NCI-H2107 treated with DMSO at 0.1 percent for 48 hours (cell line): ENCODE measurements around the gene XPC.
"Not testable (repeated sequence)": the region's sequence is repeated elsewhere in the genome, so short reads cannot be mapped to it uniquely, and the experiment has no call there.

Source experiments
- DNase-seq: peaks from one replicate; lab custom pipeline; 2025; ENCODE audit not compliant: unreplicated experiment; lab: John Stamatoyannopoulos, UW

Gene XPC

DNA sequence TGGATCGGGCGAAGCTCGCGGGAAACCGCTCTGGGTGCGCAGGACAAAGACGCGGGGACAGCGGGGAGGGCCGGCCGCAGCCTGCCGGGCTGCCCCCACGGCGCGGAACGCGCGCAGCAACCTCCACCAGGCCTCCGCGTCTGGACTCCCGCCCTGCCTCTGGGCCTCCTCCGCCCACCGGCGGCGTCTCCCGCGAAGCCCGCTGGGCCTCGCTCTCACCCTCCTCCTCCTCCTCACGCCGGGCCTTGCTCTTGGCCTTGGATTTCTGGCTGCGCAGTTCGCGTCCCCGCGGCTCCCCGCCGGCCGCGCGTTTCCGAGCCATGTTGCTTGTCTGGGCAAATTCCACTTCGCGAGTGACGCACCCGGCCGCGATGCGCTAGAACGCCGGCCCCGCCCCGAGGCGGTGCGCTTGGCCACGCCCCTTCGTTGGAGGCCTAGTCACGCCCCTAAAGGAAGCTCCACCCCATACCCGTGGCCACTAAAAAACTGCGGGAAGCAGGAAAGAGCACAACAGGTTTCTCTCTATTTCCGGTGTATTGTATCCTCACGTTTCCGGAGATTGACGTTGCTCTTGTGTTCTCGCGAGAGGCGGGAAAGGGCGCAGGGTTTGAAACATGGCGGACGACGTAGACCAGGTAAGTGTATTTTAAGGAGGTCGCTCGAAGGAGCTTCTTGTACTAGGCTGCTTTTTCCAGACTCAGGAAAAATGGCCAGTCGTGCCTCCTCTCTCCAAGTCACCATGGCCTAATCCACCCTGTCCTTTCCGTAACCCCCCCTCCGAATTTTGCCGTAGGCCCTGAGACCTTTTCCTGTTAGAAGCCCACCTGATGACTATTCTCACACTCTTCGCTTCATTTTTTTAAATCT is at the start of gene XPC, which contains the start of gene LSM3:
Gene XPC, minus strand, starts transcription at position 355 of the 867 bp plus-strand sequence. Its CDS starts 33 bp downstream, at position 322.
Gene LSM3, plus strand, starts transcription at position 571 of the 867 bp plus-strand sequence. Its CDS starts 44 bp downstream, at position 615.
- peak; percentile 89 for DNase-seq

DNA sequence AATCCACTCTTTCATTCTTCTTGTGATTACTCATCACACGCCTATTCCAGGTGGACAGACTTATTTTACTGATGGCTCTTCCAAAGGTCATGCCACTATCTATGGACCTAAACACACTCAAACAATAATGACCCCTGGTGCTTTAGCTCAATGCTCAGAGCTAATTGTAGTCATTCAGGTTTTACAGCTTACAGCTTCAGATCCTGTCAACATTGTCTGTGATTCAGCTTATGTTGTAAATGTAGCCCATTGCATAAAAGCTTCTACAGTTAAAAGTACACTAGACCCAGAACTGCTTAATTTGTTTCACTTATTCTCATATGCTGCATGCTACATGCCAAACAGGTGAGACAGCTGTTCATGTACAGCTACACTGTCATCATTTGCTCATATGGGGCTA is 49.5 kb upstream of the XPC start:
- no peak for DNase-seq

DNA sequence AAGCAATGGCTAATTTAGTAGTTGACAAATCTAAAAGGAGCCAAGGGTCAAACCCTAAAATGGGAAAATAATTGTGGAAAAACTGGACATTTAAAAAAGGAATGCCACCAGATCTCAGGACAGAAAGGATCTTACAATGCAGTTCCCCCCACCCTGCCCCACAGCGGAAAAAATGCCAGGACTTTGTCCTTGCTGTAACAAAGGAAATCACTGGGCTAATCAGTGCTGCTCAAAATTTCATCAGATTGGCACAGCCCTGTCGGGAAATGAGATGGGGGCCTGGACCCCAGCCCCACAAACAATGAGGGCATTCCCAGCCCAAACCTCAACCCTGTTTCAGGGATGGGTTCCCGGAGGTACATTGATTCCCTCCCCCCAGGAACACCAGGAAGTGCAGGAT is 48.0 kb upstream of the XPC start:
- DNase-seq: not testable (repeated sequence)

DNA sequence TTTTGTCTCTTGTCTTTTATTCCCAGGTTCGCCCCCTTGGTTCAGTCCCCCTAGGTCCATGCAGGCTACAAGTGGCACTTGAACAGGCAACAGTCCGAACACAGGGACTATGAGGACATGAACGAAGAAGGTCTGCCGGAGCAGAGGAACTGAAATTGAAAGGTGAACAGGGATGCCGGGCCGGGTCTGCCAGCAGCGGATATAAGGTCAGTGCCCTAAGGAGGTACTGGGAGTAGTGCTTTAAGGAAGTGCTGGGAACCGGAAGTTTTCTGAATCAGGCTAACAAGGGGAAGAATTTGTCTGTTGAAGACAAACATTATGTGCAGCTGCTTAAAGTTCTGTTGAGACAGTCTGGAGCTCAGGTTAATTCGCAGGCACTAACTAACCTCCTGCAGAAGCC is 47.0 kb upstream of the XPC start:
- DNase-seq: no peak

DNA sequence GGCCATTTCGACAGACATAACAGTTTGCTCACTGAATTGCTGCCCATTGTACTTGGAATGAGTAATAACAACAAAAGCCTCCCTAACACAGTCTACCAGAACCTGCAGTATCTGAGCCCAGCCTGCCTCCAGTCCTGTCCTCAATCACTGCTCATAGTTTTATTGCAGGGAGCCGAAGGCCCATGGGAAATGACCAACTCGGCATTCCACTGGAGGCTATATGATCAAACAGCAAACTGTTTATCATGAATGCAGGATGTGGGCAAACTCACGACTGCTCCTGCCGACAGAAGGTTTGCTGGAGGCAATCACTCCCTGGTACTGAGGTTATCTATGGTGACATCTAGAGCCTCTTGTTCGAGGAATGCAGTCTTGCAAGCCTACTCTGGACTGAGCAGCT is 46.5 kb upstream of the XPC start:
- DNase-seq: no peak

DNA sequence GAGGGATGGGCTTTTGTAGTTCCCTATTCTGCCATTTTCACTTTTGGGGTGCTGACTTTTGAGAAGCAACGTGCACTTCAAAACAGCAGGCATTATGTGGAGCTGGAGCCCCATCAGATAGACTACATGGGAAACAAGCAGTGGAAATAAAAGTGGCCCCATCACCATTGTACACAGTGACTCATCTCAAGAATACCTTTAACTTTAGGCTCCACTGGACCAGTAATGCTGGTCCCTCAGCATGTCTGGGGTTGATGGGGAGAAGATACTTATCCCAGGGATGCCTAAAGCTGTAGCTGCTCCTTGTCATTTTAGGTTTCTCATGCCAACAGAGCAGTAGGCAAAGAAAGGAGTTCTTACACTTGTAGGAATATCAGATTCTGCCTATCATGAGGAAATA is 45.2 kb upstream of the XPC start:
- DNase-seq: no peak

DNA sequence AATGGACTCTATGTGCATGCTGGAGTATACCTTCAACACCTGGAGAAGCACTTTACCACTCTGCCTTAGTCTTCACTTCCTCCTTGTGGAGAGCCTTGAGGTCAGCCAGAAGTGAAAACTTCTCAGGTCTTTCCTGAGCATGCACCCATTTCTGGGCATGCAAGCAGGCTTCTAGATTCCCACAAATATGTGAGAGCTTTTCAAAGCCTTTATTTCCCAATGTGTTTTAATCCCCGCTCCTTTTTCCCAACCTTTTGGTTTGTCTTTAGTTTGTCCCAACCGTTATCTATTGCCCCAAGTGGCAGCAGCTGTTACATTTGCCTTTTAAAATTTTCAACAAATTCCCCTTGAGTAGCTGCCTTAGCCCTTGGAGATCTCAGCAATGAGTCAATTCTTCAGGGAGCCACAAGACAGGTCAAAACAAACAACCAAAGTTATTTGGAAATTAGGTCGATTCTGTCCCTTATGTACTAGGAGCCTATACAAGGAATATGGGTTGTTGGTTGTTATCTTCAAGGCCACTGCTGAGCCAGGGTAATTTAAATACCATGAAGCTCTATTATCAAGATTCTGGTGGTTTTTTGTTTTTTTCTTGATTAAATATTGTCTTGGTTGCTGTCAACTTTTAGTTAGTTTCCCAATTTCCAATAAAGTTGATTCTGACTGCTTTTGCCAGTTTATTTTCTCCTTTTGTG is 44.6 kb upstream of the XPC start:
- no peak for DNase-seq

DNA sequence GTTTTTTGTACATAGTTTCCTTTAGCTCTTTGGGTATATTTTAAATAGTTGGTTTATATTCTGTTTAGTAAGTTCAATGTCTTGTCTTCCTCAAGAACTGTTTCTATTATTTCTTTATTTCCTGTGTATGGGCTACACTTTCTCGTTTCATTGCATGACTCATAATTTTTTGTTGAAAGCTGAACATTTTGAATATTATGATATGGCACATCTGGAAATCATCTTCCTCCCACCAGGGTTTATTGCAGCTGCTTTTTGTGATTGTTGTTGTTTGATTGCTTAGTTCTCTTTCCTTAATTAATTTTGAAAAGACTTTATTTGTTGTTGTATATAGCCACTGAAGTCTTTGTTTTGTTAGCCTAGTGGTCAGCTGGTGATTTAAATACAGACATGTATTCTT is 44.1 kb upstream of the XPC start:
- no peak for DNase-seq

DNA sequence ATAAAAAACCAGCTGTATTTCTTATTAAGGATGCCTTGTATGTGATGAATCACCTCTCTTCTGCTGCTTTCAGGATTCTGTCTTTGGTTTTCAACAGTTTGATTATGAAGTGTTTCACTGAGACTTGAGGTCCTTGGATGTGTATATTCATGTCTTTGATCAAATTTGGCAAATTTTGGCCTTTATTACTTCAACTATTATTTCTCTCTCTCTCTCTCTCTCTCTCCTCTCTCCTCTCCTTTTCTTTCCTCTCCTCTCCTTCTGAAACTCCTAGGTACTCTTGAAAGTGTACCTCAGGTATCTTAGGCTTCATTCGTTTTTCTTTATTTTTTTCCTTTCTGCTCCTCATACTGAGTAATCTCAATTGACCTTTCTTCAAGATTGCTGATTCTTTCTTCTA is 43.5 kb upstream of the XPC start:
- DNase-seq: no peak

DNA sequence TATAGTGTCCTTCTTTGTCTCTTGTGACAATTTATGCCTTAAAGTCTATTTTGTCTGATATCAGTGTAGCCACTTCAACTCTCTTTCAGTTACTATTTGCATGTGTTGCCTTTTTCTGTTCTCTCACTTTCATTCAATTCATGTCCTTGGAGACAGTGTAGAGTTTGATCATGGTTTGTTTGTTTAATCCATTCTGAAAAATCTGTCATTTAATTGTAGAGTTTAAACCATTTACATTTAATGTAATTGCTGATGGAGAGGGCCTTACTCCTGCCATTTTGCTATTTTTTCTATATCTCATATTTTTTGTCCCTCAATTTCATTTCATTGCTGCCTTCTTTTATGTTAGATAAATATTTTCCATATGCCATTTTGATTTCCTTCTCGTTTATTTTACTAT is 42.5 kb upstream of the XPC start:
- no peak for DNase-seq

DNA sequence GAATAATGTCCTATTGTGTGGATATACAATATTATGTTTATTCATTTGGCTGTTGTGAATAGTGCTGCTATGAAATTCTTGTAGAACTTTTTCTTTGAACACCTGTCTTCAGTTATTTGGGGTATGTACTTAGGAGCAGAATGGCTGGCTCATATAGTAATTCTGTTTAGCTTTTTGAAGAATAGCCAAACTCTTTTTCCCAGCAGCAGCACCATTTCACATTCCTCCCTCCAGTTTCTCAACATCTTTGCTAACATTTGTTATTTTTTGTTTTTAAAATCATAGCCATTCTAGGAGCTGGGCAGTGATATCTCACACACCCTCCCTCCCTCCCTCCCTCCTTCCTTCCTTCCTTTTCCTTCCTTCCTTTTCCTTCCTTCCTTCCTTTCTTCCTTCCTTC is 40.0 kb upstream of the XPC start:
- DNase-seq: no peak

DNA sequence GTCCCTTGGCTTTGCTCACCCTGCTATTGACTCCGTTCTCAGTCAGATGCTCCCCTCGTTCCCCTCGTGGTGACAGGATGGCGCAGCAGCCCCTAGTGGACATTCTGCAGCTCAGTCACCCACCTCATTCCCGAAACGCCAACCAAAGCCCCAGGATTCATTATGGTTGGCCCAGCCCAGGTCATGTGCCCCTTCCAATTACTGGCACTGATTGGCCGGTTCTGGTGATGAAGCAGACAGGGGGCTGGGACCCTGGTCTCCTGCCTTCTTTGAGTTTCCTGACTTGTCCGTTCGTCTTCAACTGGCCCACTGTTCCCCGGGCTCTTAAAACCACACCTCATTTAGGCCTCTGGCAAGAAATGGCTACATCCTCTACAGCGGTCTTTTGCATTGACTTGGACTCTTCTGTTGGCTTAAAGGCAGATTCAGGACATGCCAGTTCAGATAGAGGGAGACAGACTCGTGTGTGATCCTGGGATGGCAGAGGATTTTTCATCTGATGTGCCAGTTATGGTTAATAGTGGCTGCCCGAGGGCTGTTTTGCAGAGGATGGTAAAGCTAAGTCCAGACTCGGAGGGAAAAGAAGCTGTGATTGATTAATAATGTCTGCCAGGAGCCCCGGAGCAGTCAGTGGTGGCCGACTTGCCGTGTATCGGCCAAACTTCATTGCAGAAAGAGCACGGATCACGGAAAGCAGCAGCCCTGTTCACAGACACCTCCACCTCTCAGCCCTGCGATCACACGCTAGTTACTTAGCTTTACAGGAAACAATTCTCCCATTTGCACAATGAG is 38.1 kb upstream of the XPC start:
- no peak for DNase-seq

DNA sequence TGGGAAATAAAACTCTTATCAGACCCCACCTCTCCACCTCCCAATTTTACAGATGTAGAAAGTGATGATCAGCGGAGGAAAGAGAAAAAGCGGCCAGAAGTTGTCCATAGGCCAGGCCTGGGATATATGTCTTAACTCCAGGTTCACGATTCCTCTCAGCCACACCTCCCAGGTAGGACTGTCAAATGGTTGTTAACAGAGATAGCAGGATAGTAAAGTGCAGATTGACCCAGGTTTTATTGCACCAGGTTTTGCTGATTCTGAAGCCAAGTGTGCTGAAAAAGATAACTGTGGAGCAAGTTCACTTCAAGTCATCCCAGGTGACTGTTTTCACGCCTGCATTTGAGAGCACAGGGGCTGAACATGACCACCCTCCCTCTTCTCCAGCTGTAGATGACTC is 36.4 kb upstream of the XPC start:
- no peak for DNase-seq

DNA sequence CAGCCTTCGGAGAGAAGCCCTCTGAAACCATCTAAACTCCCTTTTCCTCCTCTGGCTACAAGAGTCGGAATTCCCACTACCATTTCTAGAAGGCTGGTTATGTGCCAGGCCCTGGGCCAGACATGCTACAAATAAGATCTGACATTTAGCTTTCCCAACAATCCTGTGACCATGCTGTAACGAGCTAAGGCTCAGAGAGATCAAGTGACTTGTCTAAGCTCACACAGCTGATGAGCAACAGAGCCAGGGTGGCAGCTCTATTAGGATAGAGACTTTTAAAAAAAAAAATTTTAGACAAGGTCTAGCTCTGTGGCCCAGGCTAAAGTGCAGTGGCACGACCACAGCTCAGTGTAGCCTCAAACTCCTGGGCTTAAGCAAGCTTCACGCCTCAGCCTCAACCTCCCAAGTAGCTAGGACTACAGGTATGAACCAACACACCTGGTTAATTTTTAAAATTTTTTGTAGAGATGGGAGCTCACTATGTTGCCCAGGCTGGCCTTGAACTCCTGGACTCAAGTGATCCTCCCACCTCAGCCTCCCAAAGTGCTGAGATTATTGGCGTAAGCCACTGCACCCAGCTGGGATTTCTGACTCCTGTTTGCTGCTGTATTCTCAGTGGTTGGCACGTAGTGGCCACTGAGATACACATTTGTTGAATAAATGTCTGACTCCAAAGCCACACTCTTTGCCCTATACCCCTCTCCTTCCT is 34.8 kb upstream of the XPC start:
- no peak for DNase-seq

DNA sequence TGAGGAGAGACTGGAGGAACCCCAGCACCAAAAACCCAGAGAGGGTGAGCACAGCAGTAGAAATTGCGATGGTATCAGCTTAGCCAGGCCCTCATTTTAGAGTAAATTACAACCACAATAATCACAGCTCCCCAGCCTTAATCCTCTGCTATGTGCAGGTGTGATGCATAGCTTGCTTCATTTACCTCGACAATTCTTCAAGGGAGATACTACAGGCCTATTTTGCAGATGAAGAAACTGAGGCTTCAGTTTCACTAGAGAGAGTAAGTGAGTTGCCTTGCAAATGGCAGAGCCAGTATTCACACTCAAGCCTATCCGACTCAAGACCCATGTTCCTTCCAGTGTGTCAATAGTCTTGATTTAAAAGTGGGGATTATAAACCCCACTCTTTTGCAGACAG is 33.6 kb upstream of the XPC start:
- no peak for DNase-seq

DNA sequence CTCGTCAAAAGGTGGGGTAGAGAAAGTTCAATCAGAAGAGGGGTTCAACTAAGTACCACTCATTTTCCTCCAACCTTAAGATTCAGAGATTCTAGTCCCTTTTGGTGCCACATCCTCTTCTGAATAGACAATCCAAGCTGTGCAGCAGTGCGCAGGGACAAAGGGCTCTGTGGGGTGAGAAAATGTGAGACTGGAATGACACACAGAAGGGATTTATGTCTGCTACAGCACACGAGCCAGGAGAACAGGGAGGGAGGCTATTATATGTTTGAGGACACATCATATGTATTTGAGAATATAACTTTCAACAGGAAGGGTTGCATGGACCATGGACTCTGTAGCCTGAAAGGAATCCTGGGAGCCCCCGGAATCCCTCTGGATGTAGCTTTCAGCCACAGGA is 33.2 kb upstream of the XPC start:
- no peak for DNase-seq

DNA sequence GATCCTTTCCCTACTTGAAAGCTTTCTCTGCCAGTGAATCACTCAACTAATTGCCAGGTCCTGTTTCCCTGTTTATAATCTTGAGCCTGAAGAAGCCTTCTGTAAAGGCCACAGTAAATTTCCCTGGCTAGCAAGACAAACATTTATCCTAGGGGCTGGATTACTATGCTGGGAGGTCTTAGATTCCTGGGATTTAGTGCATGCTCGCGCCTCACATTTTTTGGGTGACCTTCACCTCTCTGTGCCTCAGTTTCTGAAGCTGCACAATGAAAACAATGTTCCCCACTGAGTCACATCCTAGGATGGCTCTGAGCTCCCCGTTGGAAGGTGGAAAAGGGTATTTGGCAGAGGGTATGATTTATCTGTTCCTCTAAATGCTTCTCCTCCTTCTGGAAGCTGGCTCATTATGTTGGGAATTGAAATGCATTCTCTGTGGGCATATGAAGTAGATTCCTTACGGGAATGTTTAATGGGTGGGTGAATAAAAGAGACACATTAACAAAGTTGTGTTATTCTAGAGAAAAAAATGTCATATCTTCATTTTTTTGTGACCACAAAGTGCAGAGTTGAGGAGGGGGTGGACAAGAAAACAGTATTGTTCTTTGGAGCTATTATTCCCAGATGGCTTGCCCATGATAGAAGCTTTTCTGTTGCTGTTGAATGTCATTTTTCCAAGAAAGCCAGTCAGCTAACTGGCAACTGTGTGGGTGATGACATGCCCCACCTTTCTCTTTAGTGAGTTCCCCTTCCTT is 32.6 kb upstream of the XPC start:
- no peak for DNase-seq

DNA sequence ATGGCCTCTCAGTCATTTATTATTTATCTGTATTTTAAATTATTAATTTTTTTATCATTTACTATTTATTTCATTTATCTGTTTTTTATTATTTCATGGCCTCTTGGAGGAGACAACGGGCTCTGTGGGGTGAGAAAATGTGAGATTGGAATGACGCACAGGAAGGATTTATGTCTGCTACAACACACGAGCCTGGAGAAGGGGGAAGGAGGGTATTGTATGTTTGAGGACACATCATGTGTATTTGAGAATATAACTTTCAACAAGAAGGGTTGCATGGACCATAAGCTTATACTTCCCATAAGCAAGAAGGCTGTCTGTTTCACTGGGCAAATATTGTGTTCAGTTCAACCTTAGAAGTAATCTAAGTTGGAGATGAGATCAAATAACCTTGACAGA is 31.9 kb upstream of the XPC start:
- DNase-seq: no peak

DNA sequence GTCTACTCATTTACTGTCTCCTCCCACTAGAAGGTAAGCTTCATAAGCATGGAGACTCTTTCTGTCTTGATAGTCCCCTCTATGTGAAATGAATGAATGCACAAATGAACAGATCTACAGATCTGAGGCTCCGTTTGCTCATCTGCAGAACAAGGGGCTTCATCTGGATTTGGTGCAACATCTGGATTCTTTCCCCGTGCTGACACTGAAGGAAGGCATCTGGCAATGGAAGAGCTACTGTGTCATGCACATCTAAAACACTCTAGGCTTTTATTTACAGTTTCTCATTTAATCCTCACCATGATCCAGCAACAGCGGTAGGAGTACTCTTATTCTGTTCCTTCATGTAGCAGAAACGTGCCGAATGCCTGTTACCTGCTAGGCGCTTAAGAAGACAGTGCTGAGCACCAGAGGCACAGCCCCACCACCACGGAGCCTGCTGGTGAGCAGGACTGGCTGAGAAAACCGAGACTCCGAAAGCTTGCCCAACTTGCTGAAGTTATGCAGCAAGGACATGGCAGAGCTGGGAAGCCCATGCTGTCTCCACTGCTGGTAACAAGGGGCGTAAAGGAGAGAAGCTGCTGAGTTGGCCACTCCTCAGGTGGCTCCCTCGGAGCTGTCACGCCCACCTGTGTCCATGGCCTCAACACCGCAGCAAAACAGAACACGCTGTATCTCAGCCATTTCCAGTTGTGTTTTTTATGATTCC is 31.3 kb upstream of the XPC start:
- no peak for DNase-seq

DNA sequence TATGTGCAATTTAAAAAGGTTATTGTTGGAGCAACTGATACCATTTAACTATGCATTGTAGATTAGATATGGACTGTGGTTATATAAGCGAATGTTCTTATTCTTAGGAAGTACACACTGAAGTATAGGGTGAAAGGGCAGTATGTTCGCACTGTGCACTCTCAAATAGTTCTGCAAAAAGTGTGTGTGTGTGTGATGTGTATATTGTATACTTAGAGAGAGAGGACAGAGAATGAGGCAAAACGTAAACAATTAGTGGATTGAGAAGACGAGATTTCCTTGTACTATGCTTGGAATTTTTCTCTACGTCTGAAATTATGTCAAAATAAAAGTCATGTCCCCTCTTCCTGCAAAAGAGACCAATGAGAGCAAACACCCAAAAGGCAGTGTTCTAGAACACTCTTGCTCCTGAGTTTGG is 30.6 kb upstream of the XPC start:
- DNase-seq: no peak
